Fibroblast of lung (primary cell): ENCODE results near the gene IRF2. TPM values are rescaled to one million over a fixed set of nuclear protein-coding genes. Genes with fewer than 3 reads are reported as not detected.
A peak's percentile ranks its signal among the peaks of the same experiment; 100 is the strongest.

ENCODE experiments used
- DNase-seq, 2 donors: peaks; one replicate each; pipeline versions ENCODE4 v3.0.0 to v3.0.0-alpha.2; 2010; ENCODE audit warnings: low read depth in 2 of 2
- H2AFZ ChIP-seq: 2 replicates; pipeline ENCODE4 v1.5.1; 2012; ENCODE audit warnings: low read length, control low read depth, inconsistent platforms
- H3K27ac ChIP-seq: 2 replicates; pipeline ENCODE4 v1.5.1; 2011; ENCODE audit warnings: low read length, control low read depth; ENCODE audit not compliant: insufficient read depth
- H3K27me3 ChIP-seq: 2 replicates; pipeline ENCODE4 v1.5.1; 2011; ENCODE audit warnings: mild to moderate bottlenecking, low read length; ENCODE audit not compliant: control insufficient read depth, insufficient read depth
- H3K36me3 ChIP-seq: 2 replicates; pipeline ENCODE4 v1.5.1; 2011; ENCODE audit warnings: low read length; ENCODE audit not compliant: control insufficient read depth, insufficient read depth
- H3K4me1 ChIP-seq: 2 replicates; pipeline ENCODE4 v1.5.1; 2011; ENCODE audit warnings: low read length; ENCODE audit not compliant: control insufficient read depth, insufficient read depth; ENCODE audit errors: extremely low read depth
- H3K4me2 ChIP-seq: 2 replicates; pipeline ENCODE4 v1.5.1; 2011; ENCODE audit warnings: low read length, control low read depth; ENCODE audit not compliant: insufficient read depth; ENCODE audit errors: extremely low read depth
- H3K4me3 ChIP-seq, 4 experiments: fragments of 200-600 bp in 1 of 4; sonication (generic) in 1 of 4; replicated peaks in 1 of 4; 2 replicates each; pipeline ENCODE4 v1.5.1; 2011 to 2016; ENCODE audit warnings: low read length in 4 of 4, low read depth in 3 of 4, mild to moderate bottlenecking in 3 of 4, control low read depth in 2 of 4, inconsistent platforms in 1 of 4, mixed read lengths in 1 of 4; ENCODE audit not compliant: insufficient read depth in 1 of 4; ENCODE audit errors: control extremely low read depth in 1 of 4
- H3K79me2 ChIP-seq: 2 replicates; pipeline ENCODE4 v1.5.1; 2012; ENCODE audit warnings: mild to moderate bottlenecking, low read length, inconsistent platforms; ENCODE audit not compliant: control insufficient read depth, insufficient read depth
- H3K9ac ChIP-seq: 2 replicates; pipeline ENCODE4 v1.5.1; 2011; ENCODE audit warnings: mild to moderate bottlenecking, low read length, control low read depth; ENCODE audit not compliant: insufficient read depth
- H3K9me3 ChIP-seq: 2 replicates; pipeline ENCODE4 v1.5.1; 2012; ENCODE audit warnings: low read depth, low read length; ENCODE audit not compliant: control insufficient read depth, insufficient read depth
- H4K20me1 ChIP-seq: 2 replicates; pipeline ENCODE4 v1.5.1; 2011; ENCODE audit warnings: low read length; ENCODE audit not compliant: control insufficient read depth, insufficient read depth; ENCODE audit errors: extremely low read depth
- EZH2 ChIP-seq: IDR thresholded peaks from 2 replicates; pipeline ENCODE4 v1.5.1; 2012; ENCODE audit warnings: low read length, control low read depth, mild to moderate bottlenecking; ENCODE audit errors: missing control alignments
- polyA plus RNA-seq, 2 donors: library from polyadenylated mRNA; depleted of rRNA in 1 of 2; stranded (reverse) in 1 of 2; unstranded in 1 of 2; fragments of >200 nt; gene quantifications; 2 replicates each; pipeline ENCODE4 v1.2.1, GENCODE V29; 2011 to 2012; ENCODE audit warnings: missing spikeins in 1 of 2
- total RNA-seq: library from RNA; depleted of rRNA; stranded (reverse); fragments of >200 nt; gene quantifications from 2 replicates; pipeline ENCODE4 v1.2.1, GENCODE V29; 2014
- TF ChIP-seq, protein P1 (sequence below), 2 donors: IDR thresholded peaks in 1 of 2; conservative IDR thresholded peaks in 1 of 2; 1 replicate in 1 of 2; 2 replicates in 1 of 2; pipeline ENCODE4 v1.5.1; 2011 to 2012; ENCODE audit warnings: low read length in 2 of 2, control low read depth in 1 of 2, inconsistent platforms in 1 of 2, low read depth in 1 of 2, mild to moderate bottlenecking in 1 of 2

Gene IRF2
- total and polyA plus RNA-seq, 2 donors (not counting 1 experiment from before 2014, with no cell fraction given) = 30.9 to 42.3 TPM

DNA sequence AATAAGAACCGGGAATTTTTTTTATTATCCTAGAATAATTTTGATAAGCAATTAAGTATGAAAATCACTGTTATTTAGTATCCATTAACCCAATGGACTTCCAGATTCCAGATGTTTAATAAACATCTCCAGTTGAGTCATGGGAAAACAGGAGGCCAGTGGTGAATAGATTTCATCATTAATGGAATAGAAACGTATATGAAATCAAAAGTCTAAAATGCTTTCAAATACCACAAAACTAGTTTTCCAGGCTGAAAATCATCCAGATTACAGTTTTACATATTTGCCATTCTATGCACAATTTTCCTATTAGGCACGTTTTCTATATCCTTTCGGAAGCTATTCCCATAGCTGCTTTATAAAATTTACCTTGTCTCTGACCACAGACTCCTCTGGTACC lies 35.0 kb downstream of the IRF2 start:
- H3K27ac ChIP-seq = peak overlapping the region; percentile 65
- H3K4me2 ChIP-seq = peak overlapping the region; percentile 81
- H3K9me3 ChIP-seq = no peaks in the 10 kb centered on the region
- H3K27me3 ChIP-seq = no peaks in the 10 kb centered on the region
- peak in 1 of 2 donors; percentile 56 for DNase-seq
- H3K79me2 ChIP-seq = peaks cover 50% of the 10 kb centered on the region
- TF ChIP-seq EZH2 = no peak
- TF ChIP-seq, protein P1, sequence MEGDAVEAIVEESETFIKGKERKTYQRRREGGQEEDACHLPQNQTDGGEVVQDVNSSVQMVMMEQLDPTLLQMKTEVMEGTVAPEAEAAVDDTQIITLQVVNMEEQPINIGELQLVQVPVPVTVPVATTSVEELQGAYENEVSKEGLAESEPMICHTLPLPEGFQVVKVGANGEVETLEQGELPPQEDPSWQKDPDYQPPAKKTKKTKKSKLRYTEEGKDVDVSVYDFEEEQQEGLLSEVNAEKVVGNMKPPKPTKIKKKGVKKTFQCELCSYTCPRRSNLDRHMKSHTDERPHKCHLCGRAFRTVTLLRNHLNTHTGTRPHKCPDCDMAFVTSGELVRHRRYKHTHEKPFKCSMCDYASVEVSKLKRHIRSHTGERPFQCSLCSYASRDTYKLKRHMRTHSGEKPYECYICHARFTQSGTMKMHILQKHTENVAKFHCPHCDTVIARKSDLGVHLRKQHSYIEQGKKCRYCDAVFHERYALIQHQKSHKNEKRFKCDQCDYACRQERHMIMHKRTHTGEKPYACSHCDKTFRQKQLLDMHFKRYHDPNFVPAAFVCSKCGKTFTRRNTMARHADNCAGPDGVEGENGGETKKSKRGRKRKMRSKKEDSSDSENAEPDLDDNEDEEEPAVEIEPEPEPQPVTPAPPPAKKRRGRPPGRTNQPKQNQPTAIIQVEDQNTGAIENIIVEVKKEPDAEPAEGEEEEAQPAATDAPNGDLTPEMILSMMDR (conservative IDR thresholded peaks at IDR 0.05 in 1 of 2, IDR thresholded peaks at IDR 0.05 in 1 of 2; ENCODE audit: low read depth in 1 of 2, low read length in 2 of 2) = no peak
- H2AFZ ChIP-seq = no peak overlapping the region
- H3K4me3 ChIP-seq = no peak overlapping the region
- peaks cover 15% of the 10 kb centered on the region for H3K4me1 ChIP-seq
- H4K20me1 ChIP-seq = no peaks in the 10 kb centered on the region
- H3K9ac ChIP-seq = no peak overlapping the region
- H3K36me3 ChIP-seq = no peaks in the 10 kb centered on the region

- no peak overlapping the region for H3K4me3 ChIP-seq
- no peaks in the 10 kb centered on the region for H4K20me1 ChIP-seq
- H3K4me1 ChIP-seq = peaks cover 15% of the 10 kb centered on the region
- H3K9ac ChIP-seq = no peak overlapping the region
- H3K9me3 ChIP-seq = no peaks in the 10 kb centered on the region
- H3K27me3 ChIP-seq = no peaks in the 10 kb centered on the region
- H3K79me2 ChIP-seq = peaks cover 51% of the 10 kb centered on the region
- no peak overlapping the region for H3K27ac ChIP-seq
- DNase-seq = no peak
- H2AFZ ChIP-seq = no peak overlapping the region
- no peak for TF ChIP-seq EZH2
- H3K36me3 ChIP-seq = no peaks in the 10 kb centered on the region
- H3K4me2 ChIP-seq = no peak overlapping the region
Observed at GRCh38 chr4:184438375-184438774, 36.0 kb downstream of the IRF2 start.

DNA sequence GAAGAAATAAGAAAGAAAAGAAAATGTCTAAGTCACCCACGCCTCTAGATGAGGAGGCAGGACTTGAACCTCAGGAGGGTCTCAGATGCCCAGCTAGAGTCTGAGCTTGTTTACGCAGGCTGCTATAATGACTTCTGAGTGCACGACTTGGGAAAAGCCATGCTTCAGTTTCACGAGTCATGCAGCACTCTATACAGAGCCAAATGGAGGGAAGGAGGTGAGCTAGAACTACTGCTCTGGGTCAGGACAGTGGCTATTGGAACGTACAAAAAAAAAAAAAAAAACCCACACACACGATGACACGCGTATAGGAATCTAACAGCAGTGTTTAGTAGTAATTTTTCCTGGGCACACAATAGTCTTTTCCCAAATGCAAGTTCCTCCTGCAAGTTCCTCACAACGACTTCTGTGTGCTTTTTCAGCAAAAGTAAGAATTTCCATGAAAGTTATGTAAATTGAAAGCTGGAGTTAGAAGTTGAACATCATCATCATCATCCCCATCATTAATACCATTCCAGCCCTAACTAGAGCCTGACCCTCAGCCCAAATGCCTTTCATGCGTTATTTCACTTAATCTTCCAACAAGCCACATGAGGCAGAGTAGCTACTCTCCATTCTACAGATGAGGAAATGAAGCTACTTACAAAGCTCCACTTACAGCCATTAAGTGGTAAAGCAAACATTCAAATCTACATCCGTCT lies 36.6 kb downstream of the IRF2 start:
- Histone ChIP-seq H3K4me2 (no peak overlapping the region), H3K9me3 (no peaks in the 10 kb centered on the region), H4K20me1 (no peaks in the 10 kb centered on the region), H2AFZ (no peak overlapping the region), H3K27me3 (no peaks in the 10 kb centered on the region), H3K27ac (no peak overlapping the region), H3K79me2 (peaks cover 51% of the 10 kb centered on the region), H3K4me1 (peaks cover 15% of the 10 kb centered on the region), H3K36me3 (no peaks in the 10 kb centered on the region), H3K9ac (no peak overlapping the region), H3K4me3 (no peak overlapping the region)
- DNase-seq = no peak
- TF ChIP-seq EZH2 = no peak
- TF ChIP-seq, protein P1 (conservative IDR thresholded peaks at IDR 0.05 in 1 of 2, IDR thresholded peaks at IDR 0.05 in 1 of 2; ENCODE audit: low read depth in 1 of 2, low read length in 2 of 2) = no peak
